Measurements from ENCODE around the gene UBAC2.

DNA sequence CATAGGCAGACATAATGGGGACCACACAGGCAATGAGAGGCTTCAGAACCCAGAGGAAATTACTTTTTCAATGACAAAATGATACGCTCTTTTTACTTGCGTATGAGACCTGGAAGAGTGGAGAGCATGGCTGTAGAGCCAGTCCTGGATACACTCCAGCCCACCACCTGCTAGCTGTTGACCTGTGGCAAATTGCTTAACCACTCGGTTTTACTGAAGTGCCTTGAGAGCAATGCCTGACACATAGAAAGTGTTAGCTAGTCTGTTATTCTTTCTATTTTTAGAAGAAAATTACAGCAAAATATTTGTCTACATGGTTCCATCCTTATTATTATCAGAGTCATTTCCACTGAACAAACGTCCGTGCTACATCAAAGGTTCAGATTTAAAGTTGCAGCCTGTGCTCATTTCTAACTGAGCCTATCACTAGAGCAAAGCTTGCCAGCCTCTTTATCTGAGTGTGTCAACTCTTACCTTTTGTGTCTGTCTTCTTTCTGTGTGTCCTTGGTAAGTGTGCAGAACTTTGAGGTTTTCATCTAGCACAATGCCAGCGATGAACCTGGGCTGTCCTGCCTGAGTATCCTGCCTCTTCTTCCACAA lies 116.1 kb downstream of the UBAC2 start:
- TF ChIP-seq, protein P1, sequence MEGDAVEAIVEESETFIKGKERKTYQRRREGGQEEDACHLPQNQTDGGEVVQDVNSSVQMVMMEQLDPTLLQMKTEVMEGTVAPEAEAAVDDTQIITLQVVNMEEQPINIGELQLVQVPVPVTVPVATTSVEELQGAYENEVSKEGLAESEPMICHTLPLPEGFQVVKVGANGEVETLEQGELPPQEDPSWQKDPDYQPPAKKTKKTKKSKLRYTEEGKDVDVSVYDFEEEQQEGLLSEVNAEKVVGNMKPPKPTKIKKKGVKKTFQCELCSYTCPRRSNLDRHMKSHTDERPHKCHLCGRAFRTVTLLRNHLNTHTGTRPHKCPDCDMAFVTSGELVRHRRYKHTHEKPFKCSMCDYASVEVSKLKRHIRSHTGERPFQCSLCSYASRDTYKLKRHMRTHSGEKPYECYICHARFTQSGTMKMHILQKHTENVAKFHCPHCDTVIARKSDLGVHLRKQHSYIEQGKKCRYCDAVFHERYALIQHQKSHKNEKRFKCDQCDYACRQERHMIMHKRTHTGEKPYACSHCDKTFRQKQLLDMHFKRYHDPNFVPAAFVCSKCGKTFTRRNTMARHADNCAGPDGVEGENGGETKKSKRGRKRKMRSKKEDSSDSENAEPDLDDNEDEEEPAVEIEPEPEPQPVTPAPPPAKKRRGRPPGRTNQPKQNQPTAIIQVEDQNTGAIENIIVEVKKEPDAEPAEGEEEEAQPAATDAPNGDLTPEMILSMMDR (IDR thresholded peaks at IDR 0.05): no peak
- TF ChIP-seq POLR2A (IDR thresholded peaks at IDR 0.05): no peak

Measured in tibial nerve (tissue), 3 donors.